Left hindlimb (tissue), 1 donor: ENCODE data around the gene HTR3A.

Experiments
- DNase-seq: peaks from one replicate; pipeline ENCODE4 v3.0.0-alpha.2; 2018

Gene HTR3A

GRCh38 chr11:114025329-114025907 lies 50.5 kb downstream of the HTR3A start:
- no peak for DNase-seq

- DNase-seq, result no peak
Observed at GRCh38 chr11:114026355-114026754, 51.4 kb downstream of the HTR3A start.

- no peak for DNase-seq
Observed at GRCh38 chr11:114027391-114027790, 52.5 kb downstream of the HTR3A start.

GRCh38 chr11:114027926-114028325 lies 53.0 kb downstream of the HTR3A start:
- no peak for DNase-seq

- no peak for DNase-seq
Observed at GRCh38 chr11:114031246-114031966, 56.5 kb downstream of the HTR3A start.

- DNase-seq, result no peak
Observed at GRCh38 chr11:114031967-114032320, 57.0 kb downstream of the HTR3A start.

- no peak for DNase-seq
Observed at GRCh38 chr11:114033066-114033465, 58.2 kb downstream of the HTR3A start.

GRCh38 chr11:114033572-114033971 lies 58.7 kb downstream of the HTR3A start:
- DNase-seq, result no peak

- no peak for DNase-seq
Observed at GRCh38 chr11:114034956-114035355, 60.0 kb downstream of the HTR3A start.

GRCh38 chr11:114036147-114036811 lies 61.4 kb downstream of the HTR3A start:
- peak; percentile 83 for DNase-seq

GRCh38 chr11:114036958-114037357 lies 62.0 kb downstream of the HTR3A start:
- no peak for DNase-seq

GRCh38 chr11:114039551-114039950 lies 64.6 kb downstream of the HTR3A start:
- no peak for DNase-seq
